Urinary bladder (tissue), 4 donors: ENCODE measurements around the gene FLCN. TPM values are rescaled to one million over a fixed set of nuclear protein-coding genes. Genes with fewer than 3 reads are reported as not detected.

Source experiments
- DNase-seq: peaks from one replicate; pipeline ENCODE4 v3.0.0-alpha.2; 2015; ENCODE audit errors: extremely low spot score
- H3K27ac ChIP-seq: one replicate; pipeline ENCODE4 v1.5.1; 2013; ENCODE audit warnings: low read depth, mild to moderate bottlenecking, moderate library complexity
- H3K36me3 ChIP-seq: one replicate; pipeline ENCODE4 v1.6.1; 2013; ENCODE audit warnings: mild to moderate bottlenecking, moderate library complexity; ENCODE audit not compliant: insufficient read depth
- H3K4me1 ChIP-seq: one replicate; pipeline ENCODE4 v1.6.1; 2013; ENCODE audit warnings: mild to moderate bottlenecking, moderate library complexity; ENCODE audit not compliant: insufficient read depth
- H3K4me3 ChIP-seq: one replicate; pipeline ENCODE4 v1.5.1; 2013; ENCODE audit warnings: low read depth, low read length
- WGBS: extraction: QIAGEN DNeasy Blood & Tissue Kit; methylation state at CpG from one replicate; pipeline ENCODE4 v1.1.7; 2013; 5-methylcytosine and 5-hydroxymethylcytosine counted together
- polyA plus RNA-seq: library from polyadenylated mRNA; stranded (reverse); fragments of 200-250 nt; gene quantifications from one replicate; pipeline ENCODE4 v1.2.3, GENCODE V29; 2013
- total RNA-seq: library from RNA; depleted of rRNA; stranded (reverse); fragments of >200 nt; gene quantifications from one replicate; pipeline ENCODE4 v1.2.3, GENCODE V29; 2014
- donor health status: healthy with polysubstance abuse.
- donor health status: healthy.

Gene FLCN
- total and polyA plus RNA-seq, 2 donors = 31.3 to 35.9 TPM

DNA sequence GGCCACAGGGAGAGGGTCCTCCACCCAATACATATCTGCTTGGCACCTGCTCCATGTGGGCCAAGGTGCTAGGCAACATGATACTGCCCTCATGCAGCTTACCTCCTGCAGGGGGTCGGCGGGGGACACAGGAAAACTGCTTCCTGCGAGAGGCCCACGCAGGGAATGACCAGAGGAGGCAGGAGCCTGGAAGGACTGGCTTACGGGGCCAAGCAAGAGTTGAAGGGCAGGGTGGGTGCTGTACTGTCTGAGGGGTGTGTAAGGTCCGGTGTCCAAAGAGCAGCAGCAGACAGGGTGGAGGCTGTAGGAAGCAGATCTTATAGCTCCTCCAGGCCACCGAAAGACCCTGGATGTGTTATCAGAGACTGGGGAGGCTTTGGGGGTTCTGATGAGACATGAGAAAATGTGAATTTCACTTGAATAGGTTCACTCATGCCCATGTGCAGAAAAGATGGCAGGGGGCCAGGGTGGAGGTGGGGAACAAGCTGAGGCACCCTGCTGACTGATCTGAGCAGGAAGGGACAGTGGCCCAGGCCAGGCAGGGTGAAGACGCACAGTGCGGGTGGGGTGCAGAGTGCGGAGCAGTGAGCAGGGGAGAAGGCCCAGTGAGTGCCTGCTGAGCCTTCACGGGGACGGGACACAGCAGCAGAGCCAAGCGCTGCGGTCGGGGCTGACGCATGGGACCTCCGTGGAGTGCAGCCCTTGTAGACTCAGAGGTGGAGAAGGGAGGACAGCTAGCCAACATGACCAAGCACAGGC is 8.3 kb downstream of the FLCN start:
- Histone ChIP-seq H3K4me1 (no peaks in the 10 kb centered on the region), H3K27ac (no peak overlapping the region), H3K36me3 (peaks cover 5% of the 10 kb centered on the region), H3K4me3 (no peak overlapping the region)
- no peak for DNase-seq
- WGBS = 91% methylated on average over 17 of the region's 17 CpGs

DNA sequence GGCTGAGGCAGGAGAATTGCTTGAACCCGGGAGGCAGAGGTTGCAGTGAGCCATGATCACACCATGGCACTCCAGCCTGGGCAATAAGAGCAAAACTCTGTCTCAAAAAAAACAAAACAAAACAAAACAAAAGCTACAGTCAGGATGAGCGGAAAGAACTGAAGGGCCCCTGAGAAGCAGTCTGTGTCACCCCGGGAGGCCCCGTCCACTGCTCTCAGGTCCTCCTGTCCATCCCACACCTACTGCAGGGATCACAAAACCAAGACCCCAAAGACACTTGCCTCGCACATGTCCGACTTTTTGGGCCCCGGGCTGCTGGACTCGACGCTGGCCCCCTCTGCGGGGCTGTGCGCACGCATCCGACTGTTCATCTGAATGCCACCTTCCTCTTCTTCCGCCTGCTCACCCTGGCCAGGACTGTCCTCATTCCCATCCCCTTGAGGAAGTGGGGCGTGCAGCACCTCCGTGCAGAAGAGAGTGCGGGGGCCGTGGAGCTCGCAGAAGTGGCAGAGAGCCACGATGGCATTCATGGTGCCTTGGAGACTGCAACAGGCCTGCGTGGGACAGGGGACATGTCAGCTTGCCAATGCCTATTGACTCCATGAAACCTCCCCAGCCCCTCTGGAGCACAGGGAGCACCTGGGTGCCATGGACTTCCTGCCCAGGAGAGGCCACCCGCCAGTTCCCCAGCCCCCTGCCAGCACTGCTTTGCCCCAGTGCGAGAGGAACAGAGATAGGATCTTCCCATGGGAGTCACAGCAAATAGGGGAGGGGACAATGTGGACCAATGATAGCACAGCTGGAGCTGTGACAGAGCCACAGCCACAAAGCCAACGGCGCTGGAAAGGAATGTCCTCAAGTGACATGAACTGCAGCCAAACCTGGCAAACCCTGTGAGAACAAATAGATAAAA is 9.1 kb downstream of the FLCN start:
- Histone ChIP-seq H3K4me3 (no peak overlapping the region), H3K36me3 (peaks cover 8% of the 10 kb centered on the region), H3K4me1 (no peaks in the 10 kb centered on the region), H3K27ac (no peak overlapping the region)
- 91% methylated on average over 25 of the region's 25 CpGs for WGBS
- no peak for DNase-seq

DNA sequence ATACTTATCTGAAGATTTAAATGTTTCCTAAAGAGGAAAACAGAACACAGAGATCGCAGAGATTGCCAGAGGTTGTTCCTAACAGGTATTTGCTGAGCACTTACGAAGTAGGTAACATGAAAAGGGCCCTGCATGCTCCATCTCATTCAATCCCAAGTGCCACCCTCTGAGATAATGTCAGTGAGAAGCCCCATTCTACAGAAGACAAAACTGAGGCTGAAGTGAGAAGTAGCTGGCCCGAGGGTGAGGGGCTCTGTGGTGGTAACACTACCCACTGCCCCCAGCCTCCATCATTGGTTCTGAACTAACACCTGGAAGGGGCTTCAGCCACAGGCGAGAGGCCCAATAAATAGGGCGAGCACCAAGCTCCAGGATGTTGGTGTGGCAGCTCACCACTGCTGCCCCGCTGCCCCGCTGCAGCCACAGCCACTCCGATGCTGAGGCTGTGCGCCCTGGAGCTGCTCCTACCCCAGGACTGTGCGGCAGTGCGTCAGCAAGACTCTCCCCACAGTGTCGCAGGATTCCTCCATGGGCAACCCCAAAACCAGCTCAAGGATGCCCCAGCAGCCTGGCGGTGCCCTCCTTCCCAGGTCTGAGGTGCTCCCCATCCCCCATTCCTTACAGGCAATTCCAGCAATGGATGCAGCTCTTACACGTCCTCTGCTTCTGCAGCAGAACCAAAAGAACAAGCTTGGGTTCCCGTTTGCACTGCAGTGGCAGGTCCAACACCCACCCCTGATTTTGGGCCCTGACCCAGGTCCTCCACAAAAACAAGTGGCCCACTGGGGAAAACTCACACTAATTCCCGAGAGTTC is 10.3 kb downstream of the FLCN start:
- Histone ChIP-seq H3K27ac (no peak overlapping the region), H3K4me3 (no peak overlapping the region), H3K4me1 (no peaks in the 10 kb centered on the region), H3K36me3 (peaks cover 10% of the 10 kb centered on the region)
- 94% methylated on average over 16 of the region's 16 CpGs for WGBS
- no peak for DNase-seq

DNA sequence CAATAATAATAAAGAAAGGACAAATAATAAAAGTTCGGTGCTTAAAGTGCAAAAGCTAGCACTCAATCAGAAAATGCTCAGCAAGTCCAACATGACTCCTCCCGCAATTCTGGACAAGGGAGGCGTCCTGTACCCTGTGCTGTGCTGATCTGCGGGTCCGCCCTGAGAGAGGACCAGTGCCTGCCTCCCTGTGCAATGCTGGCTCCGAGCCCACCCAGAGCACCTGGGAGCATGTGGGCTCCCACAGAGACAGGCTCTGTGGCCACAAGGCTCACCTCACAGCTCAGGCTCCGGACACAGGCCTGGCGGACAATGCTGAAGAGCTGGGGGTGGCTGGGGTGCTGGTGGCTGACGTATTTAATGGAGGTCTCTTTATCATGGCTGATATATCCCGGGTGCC is 11.1 kb downstream of the FLCN start:
- Histone ChIP-seq H3K4me1 (no peaks in the 10 kb centered on the region), H3K4me3 (no peak overlapping the region), H3K27ac (no peak overlapping the region), H3K36me3 (peaks cover 14% of the 10 kb centered on the region)
- no peak for DNase-seq
- 95% methylated on average over 10 of the region's 10 CpGs for WGBS

DNA sequence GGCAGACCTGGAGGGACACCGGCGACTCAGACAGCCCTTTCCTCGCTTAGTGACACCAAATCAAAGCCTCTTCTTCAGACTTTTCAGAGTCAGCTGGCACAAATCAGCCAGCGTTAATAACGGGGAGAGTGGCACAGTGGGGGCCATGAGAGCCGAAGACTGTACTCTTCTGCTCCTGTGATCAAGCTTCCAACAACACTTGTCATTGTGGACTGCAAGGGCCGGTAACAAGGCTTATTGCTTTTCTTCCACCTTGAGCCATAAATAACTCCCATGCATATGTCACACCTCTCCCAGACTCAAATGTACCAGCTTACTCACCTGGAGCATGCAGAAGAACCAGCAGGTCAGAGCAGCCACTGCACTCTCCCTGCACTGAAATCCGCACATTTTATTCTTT is 12.8 kb downstream of the FLCN start:
- WGBS = 85% methylated on average over 8 of the region's 8 CpGs
- Histone ChIP-seq H3K4me3 (no peak overlapping the region), H3K4me1 (no peaks in the 10 kb centered on the region), H3K36me3 (peaks cover 12% of the 10 kb centered on the region), H3K27ac (no peak overlapping the region)
- DNase-seq = no peak

DNA sequence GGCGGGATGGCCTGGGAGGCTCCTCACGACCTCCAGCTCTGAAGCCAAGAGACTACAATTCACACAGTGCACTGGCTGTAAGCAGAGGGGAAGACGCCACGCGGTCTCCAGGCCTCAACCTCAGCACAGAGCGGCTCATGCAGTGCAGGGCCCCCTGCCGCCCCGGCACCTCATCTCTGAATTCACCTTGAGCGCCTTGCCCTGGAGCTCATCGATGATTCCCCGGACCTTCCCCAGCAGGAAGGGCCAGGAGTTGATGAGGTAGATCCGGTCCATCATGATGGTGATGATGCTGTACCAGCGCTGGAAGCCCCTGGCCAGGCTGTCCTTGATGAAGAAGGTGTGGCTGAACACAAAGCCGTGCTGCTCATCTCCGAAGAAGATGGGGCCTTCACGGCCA is 13.2 kb downstream of the FLCN start:
- Histone ChIP-seq H3K27ac (no peak overlapping the region), H3K4me3 (no peak overlapping the region), H3K36me3 (peaks cover 12% of the 10 kb centered on the region), H3K4me1 (no peaks in the 10 kb centered on the region)
- WGBS = 96% methylated on average over 16 of the region's 16 CpGs
- DNase-seq = no peak

DNA sequence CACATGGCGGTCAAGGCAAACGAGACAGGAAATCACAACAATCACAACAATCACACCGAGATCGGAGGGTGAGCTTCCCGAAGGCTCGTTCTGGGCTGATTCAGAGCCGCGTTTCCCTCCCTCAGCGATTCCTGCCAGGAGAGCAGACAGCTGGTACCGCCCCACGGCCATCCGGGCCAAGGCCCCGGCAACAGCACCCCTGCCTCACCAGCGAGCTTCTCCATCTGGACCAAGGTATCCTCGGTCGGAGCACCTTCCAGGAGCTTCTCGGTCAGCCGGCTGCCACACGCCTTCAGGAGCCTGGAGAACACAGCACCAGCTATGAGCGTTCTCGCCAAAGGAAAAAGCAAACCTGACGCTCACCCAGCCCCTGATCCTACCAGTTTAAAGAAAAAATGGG is 15.6 kb downstream of the FLCN start:
- 95% methylated on average over 22 of the region's 22 CpGs for WGBS
- Histone ChIP-seq H3K4me1 (no peaks in the 10 kb centered on the region), H3K27ac (no peak overlapping the region), H3K4me3 (no peak overlapping the region), H3K36me3 (peaks cover 10% of the 10 kb centered on the region)
- DNase-seq = no peak

DNA sequence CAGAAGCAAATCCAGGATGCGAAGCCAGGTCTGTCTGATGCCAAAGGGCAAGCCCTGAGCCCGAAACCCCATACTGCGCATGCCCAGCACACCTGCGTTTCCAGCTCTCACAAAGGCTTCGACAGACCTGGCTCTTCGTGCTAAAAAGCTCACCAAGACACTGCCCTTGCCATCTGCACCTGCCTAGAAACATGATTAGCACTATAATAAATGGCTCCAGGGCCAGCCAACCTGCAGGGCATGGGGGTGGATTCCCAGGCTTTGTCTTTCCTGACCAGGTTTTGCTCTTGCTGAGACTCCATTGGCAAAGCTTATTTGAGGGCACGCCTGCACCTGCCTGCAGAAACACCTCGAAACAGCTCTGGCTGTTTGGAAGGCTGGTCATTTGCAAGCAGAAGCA is 16.4 kb downstream of the FLCN start:
- no peak overlapping the region for H3K4me3 ChIP-seq

DNA sequence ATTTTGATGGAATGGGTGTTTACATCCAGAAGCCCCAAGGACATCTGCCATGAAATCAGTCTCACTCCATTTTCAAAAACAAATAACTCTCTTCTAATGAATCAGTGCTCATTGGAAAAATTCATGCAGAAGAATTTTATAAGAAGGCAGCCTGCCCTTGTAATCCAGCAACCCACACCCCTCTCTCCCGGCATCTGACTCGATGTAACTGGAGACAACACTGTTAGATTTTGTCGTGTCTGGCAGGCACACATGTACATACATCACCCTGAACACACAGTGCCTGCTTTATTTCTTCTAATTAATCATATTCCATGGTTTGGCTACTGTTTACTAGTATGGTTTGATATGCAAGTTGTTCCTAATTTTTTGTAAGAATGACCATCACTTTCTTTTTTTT is 19.0 kb downstream of the FLCN start:
- 83% methylated on average over 3 of the region's 3 CpGs for WGBS
- Histone ChIP-seq H3K4me3 (no peak overlapping the region), H3K4me1 (no peaks in the 10 kb centered on the region), H3K27ac (no peak overlapping the region), H3K36me3 (peaks cover 10% of the 10 kb centered on the region)
- DNase-seq = no peak

More for the DNA sequence above, 16.4 kb downstream of the FLCN start:
- peaks cover 10% of the 10 kb centered on the region for H3K36me3 ChIP-seq
- no peaks in the 10 kb centered on the region for H3K4me1 ChIP-seq
- DNase-seq = no peak
- no peak overlapping the region for H3K27ac ChIP-seq
- 97% methylated on average over 8 of the region's 8 CpGs for WGBS

DNA sequence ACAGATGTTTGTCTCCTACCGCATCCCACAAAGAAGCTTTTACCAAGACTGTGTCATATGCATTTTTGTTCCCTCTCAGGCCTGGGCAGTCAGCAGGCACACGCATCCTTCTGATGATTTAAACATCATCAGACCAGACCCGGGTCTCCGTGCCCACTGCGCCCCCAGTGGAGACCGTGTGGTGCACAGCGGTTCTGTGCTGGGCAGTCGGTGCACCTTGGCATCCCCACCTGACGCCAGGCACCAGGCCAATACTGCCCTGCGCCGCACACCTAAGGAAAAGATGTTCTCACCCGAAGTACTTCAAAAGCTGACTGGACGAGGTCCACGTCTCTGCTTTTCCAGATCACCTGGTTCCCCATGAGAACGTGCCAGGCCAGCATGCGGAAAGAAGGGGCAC is 20.2 kb downstream of the FLCN start:
- 91% methylated on average over 16 of the region's 16 CpGs for WGBS
- DNase-seq = no peak
- Histone ChIP-seq H3K27ac (no peak overlapping the region), H3K4me1 (no peaks in the 10 kb centered on the region), H3K36me3 (peaks cover 8% of the 10 kb centered on the region), H3K4me3 (no peak overlapping the region)

DNA sequence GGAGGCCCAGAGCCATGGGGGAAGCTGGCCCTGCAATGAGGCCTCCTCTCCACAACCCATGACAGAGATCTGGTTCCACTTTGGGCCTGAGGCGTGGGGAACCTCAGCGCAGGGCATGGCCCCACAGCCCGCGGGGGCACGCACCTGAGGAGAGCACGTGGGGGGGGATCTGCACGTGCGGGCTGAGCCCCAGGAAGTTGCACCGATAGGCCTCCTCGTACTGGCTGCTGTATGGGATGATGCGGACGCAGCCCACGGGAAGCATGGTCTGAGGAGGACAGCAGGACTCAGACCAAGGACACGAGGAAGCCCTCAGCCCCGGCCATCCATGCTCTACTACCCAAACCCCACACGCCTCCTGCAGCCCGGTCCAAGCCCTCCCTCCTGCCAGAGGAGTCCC is 20.7 kb downstream of the FLCN start:
- WGBS = 90% methylated on average over 17 of the region's 17 CpGs

DNA sequence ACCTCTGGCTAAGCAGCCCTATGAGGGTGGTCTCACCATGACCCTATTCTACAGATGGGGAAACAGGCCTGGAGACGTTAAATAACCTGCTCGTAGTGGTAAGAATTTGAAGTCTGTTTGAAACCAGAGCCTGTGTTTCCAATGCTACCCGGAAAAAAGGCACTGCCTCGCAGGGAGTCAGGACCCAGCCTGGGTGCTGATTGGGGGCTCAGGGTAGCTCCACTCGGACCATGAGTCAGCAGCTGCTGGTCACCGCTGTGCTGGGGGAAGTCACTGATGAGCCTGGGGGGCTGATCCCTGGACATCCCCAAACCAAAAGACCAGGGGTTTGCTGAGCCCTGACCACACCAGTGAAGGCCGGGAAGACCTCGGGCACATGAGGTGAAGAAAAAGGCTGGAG is 21.4 kb downstream of the FLCN start:
- no peak for DNase-seq
- no peak overlapping the region for H3K27ac ChIP-seq
- WGBS = 85% methylated on average over 8 of the region's 8 CpGs
- H3K4me3 ChIP-seq = no peak overlapping the region
- peaks cover 4% of the 10 kb centered on the region for H3K36me3 ChIP-seq
- H3K4me1 ChIP-seq = no peaks in the 10 kb centered on the region

More for the DNA sequence above, 20.7 kb downstream of the FLCN start:
- H3K4me1 ChIP-seq = no peaks in the 10 kb centered on the region
- no peak for DNase-seq
- peaks cover 6% of the 10 kb centered on the region for H3K36me3 ChIP-seq
- no peak overlapping the region for H3K27ac ChIP-seq
- no peak overlapping the region for H3K4me3 ChIP-seq

DNA sequence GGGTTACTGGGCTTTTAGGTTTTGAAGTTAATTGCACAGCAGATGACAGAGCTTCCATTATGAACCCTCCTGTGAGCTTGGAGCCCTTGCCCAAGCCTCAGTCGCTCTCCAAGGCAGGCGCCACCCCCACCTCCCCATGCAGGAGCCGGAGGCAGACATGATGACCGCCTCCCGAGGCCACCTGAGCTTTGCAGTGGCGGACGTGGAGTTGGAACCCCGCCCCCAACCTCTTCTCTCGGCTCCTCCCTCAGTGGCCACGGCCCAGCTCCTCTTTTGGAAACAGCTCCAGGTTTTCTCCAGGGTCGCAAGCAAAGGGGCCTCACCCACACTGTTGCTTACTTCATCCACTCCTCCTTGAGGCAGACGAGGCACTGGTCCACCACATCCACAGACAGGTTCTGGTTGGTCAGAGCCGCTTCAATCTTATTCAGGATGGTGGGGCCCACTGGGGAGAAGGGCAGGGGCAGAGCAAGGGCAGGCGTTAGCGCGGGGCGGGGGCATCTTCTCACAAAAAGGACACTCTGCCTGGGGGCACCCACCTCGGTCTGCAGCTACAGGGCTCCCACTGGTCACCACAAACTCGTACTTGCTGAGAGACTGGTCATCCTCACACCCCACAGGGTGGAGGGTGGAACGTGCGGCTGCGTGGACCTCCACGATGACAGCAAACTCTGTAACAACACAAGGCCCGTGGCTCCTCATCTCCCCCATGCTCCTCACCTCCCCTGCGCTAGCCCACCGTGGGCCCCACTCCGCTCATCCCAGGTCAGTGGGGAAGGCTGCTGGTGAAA is 22.1 kb downstream of the FLCN start:
- WGBS = 86% methylated on average over 27 of the region's 27 CpGs
- Histone ChIP-seq H3K27ac (no peak overlapping the region), H3K4me1 (no peaks in the 10 kb centered on the region), H3K4me3 (no peak overlapping the region), H3K36me3 (peaks cover 4% of the 10 kb centered on the region)
- DNase-seq = no peak
